GM18909 (cell line): Measurements from ENCODE around the gene TTC34.
"Not testable (repeated sequence)": the region's sequence is repeated elsewhere in the genome, so short reads cannot be mapped to it uniquely, and the experiment has no call there.

Source experiments
- ATAC-seq: cut with Tn5 transposase; IDR thresholded peaks from one replicate; pipeline ENCODE4 v1.9.1; 2021; ENCODE audit warnings: mild to moderate bottlenecking; ENCODE audit not compliant: unreplicated experiment, poor library complexity

Gene TTC34

DNA sequence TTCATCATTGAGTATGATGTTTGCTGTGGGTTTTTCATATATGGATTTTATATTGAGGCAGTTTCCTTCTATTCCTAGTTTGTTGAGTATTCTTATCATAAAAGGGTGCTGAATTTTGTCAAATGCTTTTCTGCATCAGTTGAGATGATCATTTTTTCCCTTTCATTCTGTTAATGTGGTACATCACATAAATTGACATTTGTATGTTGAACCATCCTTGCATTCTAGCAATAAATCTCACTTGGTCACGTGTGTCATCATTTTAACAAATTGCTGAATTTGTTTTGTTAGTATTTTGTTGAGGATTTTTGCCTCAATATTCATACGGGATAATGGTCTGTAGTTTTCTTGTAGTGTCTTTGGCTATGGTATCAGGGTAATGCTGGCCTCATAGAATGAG is 19.9 kb downstream of the TTC34 start:
- ATAC-seq = no peak

DNA sequence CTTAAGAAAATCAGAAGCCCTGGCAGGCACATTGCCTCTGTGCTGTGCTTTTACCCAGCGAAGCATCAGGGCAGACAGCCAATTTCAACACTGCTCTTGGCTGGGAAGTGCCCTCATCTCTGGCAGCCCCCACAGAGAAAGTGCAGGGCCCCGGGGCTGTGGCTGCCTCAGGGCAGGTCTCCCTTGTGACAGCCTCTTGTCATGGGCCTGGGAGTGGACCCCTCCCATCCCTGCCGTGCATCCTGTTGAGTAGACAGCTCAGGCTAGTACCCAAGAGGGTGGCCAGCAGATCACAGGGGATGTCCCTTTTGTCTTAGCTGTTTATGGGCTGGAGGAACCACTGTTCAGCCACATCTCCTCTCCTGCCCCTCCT is 23.3 kb downstream of the TTC34 start:
- ATAC-seq = no peak

DNA sequence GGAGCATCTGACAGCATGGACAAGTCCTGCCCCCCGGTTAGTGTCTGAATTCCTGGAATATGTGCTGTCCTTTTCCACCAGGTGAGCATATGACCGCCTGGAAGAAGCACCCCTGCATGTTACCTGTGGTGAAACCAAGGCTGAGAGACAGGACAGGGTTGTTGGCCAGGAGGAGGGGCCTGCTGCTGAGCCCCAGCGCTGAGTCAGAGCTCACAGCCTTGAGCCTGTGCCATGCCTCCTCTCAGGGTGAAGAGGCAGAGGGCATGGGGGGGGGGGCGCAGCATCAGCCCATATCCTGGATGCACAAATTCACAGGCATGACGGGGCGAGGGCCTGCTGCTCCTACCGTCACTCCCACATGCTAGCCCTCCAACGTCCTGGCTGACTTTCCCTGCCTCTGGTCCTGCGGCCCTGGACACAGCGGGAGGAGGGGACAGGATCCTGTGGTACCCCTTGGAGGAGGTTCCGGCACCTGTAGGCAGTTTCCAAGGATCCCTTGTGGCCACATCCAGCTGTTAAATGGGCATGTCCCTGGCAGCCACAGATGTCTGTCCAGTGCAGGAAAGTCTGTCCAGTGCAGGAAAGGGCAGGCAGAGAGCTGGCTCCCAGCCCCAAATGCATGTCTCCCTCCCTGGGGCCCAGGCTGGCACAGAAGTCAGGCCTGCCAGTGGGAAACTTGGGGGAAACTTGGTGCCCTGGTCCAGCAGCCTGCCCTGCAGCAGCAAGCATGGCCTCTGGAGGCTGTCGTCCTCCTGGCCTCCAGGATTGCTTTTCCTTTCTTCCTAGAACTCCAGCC is 23.9 kb downstream of the TTC34 start:
- ATAC-seq = no peak

DNA sequence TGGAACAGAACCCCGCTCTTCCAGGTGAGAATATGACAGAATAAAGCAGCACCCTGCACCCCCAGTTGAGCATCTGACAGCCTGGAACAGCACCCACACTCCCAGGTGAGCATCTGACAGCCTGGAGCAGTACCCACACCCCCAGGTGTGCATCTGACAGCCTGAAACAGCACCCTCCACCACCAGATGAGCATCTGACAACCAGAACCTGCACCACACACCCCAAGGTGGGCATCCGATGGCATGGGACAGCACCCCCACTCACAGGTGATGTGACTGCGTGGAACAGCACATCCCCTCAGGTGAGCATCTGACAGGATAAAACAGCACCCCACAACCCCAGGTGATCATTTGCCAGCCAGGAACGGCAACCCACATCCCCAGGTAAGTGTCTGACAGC is 26.2 kb downstream of the TTC34 start:
- ATAC-seq = not testable (repeated sequence)

DNA sequence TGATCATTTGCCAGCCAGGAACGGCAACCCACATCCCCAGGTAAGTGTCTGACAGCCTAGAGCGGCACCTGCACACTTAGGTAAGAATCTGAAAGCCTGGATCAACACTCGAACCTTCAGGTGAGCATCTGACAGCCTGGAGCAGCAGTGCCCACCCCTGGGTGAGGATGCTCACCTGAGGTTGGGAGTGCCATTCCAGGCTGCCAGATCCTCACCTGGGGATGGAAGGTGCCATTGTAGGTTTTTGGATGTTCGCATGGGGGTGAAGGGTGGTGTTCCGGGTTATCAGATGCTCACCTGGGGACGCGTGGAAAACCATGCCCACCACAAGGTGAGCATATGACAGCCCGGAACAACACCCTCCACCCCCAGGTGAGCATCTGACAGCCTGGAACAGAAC is 33.4 kb downstream of the TTC34 start:
- ATAC-seq = not testable (repeated sequence)

DNA sequence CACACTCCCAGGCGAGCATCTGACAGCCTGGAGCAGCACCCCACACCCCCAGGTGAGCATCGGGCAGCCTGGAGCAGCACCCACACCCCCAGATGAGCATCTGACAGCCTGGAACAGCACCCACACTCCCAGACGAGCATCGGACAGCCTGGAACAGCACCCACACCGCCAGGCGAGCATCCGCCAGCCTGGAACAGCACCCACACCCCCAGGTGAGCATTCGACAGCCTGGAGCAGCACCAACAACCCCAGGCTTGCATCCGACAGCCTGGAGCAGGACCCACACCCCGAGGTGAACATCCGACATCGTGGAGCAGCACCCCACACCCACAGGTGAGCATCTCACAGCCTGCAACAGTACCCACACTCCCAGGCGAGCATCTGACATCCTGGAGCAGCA is 42.1 kb downstream of the TTC34 start:
- ATAC-seq = not testable (repeated sequence)

DNA sequence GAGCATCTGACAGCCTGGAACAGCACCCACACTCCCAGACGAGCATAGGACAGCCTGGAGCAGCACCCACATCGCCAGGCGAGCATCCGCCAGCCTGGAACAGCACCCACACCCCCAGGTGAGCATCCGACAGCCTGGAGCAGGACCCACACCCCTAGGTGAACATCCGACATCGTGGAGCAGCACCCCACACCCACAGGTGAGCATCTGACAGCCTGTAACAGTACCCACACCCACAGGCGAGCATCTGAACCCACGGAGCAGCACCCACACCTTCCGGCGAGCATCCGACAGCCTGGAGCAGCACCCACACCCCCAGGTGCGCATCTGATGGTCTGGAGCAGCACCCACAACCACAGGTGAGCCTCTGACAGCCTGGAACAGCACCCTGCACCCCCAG is 44.0 kb downstream of the TTC34 start:
- not testable (repeated sequence) for ATAC-seq

DNA sequence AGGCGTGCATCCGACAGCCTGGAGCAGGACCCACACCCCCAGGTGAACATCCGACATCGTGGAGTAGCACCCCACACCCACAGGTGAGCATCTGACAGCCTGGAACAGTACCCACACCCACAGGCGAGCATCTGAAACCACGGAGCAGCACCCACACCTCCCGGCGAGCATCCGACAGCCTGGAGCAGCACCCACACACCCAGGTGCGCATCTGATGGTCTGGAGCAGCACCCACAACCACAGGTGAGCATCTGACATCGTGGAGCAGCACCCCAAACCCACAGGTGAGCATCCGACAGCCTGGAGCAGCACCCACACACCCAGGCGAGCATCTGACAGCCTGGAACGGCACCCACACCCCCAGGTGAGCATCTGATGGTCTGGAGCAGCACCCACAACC is 46.1 kb downstream of the TTC34 start:
- not testable (repeated sequence) for ATAC-seq

DNA sequence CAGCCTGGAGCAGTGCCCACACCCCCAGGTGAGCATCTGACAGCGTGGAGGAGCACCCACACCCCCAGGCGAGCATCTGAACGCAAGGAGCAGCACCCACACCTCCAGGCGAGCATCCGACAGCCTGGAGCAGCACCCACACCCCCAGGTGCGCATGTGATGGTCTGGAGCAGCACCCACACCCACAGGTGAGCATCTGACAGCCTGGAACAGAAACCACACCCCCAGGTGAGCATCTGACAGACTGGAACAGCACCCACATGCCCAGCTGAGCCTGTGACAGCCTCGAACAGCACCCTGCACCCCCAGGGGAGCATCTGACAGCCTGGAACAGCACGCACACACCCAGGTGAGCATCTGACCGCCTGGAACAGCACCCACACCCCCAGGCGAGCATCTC is 46.9 kb downstream of the TTC34 start:
- not testable (repeated sequence) for ATAC-seq

DNA sequence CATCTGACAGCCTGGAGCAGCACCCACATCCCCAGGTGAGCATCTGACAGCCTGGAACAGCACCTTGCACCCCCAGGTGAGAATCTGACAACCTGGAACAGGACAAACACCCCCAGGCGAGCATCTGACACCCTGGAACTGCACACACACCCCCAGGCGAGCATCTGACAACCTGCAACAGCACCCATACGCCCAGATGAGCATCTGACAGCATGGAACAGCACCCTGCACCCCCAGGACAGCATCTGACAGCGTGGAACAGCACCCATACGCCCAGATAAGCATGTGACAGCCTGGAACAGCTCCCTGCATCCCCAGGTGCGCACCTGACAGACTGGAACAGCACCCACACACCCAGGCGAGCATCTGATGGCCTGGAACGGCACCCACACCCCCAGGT is 49.0 kb downstream of the TTC34 start:
- not testable (repeated sequence) for ATAC-seq

DNA sequence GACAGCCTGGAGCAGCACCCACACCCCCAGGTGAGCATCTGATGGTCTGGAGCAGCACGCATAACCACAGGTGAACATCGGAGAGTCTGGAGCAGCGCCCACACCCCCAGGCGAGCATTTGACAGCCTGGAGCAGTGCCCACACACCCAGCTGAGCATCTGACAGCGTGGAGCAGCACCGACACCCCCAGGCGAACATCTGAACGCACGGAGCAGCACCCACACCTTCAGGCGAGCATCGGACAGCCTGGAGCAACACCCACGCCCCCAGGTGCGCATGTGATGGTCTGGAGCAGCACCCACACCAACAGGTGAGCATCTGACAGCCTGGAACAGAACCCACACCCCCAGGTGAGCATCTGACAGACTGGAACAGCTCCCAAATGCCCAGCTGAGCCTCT is 49.6 kb downstream of the TTC34 start:
- ATAC-seq = not testable (repeated sequence)

DNA sequence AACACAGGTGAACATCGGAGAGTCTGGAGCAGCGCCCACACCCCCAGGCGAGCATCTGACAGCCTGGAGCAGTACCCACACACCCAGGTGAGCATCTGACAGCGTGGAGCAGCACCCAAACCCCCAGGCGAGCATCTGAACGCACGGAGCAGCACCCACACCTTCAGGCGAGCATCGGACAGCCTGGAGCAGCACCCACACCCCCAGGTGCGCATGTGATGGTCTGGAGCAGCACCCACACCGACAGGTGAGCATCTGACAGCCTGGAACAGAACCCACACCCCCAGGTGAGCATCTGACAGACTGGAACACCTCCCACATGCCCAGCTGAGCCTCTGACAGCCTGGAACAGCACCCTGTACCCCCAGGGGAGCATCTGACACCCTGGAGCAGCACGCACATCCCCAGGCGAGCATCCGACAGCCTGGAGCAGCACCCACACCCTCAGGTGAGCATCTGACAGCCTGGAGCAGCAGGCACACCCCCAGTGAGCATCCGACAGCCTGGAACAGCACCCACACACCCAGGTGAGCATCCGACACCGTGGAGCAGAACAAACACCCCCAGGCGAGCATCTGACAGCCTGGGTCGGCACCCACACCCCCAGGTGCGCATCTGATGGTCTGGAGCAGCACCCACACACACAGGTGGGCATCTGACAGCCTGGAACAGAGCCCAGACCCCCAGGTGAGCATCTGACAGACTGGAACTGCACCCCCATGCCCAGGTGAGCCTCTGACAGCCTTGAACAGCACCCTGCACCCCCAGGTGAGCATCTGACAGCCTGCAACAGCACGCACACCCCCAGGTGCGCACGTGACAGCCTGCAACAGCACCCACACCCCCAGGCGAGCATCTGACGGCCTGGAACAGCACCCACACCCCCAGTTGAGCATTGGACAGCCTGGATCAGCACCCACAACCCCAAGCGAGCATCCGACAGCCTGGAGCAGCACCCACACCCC is 50.4 kb downstream of the TTC34 start:
- ATAC-seq = not testable (repeated sequence)

DNA sequence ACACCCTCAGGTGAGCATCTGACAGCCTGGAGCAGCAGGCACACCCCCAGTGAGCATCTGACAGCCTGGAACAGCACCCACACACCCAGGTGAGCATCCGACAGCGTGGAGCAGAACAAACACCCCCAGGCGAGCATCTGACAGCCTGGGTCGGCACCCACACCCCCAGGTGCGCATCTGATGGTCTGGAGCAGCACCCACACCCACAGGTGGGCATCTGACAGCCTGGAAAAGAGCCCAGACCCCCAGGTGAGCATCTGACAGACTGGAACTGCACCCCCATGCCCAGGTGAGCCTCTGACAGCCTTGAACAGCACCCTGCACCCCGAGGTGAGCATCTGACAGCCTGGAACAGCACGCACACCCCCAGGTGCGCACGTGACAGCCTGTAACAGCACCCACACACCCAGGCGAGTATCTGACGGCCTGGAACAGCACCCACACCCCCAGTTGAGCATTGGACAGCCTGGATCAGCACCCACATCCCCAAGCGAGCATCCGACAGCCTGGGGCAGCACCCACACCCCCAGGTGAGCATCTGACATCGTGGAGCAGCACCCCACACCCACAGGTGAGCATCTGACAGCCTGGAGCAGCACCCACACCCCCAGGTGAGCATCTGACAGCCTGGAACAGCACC is 51.3 kb downstream of the TTC34 start:
- not testable (repeated sequence) for ATAC-seq

DNA sequence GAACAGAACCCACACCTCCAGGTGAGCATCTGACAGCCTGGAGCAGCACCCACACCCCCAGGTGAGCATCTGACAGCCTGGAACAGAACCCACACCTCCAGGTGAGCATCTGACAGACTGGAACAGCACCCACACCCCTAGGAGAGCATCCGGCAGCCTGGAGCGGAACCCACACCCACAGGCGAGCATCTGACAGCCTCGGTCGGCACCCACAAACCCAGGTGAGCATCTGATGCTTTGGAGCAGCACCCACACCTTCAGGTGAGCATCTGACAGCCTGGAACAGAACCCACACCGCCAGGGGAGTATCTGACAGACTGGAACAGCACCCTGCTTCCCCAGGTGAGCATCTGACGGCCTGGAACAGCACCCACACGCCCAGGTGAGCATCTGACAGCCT is 52.9 kb downstream of the TTC34 start:
- ATAC-seq = not testable (repeated sequence)

DNA sequence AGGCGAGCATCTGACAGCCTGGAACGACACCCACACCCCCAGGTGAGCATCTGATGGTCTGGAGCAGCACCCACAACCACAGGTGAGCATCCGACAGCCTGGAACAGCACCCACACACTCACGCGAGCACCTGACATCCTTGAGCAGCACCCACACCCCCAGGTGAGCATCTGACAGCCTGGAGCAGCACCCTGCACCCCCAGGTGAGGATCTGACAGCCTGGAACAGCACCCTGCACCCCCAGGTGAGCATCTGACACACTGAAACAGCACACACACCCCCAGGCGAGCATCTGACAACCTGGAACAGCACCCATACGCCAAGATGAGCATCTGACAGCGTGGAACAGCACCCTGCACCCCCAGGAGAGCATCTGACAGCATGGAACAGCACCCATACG is 106.7 kb downstream of the TTC34 start:
- not testable (repeated sequence) for ATAC-seq

DNA sequence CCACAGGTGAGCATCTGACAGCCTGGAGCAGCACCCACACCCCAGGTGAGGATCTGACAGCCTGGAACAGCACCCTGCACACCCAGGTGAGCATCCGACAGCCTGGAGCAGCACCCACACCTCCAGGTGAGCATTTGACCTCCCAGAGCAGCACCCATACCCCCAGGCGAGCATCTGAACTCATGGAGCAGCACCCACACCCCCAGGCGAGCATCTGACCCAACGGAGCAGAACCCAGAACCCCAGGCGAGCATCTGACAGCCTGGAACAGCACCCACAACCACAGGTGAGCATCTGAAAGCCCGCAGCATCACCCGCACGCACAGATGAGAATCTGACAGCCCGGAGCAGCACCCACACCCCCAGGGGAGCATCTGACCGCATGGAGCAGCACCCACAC is 111.3 kb downstream of the TTC34 start:
- ATAC-seq = not testable (repeated sequence)

DNA sequence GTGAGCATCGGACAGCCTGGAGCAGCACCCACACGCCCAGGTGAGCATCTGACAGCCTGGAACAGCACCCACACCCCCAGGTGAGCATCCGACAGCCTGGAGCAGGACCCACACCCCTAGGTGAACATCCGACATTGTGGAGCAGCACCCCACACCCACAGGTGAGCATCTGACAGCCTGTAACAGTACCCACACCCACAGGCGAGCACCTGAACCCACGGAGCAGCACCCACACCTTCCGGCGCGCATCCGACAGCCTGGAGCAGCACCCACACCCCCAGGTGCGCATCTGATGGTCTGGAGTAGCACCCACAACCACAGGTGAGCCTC is 113.2 kb downstream of the TTC34 start:
- ATAC-seq = not testable (repeated sequence)

DNA sequence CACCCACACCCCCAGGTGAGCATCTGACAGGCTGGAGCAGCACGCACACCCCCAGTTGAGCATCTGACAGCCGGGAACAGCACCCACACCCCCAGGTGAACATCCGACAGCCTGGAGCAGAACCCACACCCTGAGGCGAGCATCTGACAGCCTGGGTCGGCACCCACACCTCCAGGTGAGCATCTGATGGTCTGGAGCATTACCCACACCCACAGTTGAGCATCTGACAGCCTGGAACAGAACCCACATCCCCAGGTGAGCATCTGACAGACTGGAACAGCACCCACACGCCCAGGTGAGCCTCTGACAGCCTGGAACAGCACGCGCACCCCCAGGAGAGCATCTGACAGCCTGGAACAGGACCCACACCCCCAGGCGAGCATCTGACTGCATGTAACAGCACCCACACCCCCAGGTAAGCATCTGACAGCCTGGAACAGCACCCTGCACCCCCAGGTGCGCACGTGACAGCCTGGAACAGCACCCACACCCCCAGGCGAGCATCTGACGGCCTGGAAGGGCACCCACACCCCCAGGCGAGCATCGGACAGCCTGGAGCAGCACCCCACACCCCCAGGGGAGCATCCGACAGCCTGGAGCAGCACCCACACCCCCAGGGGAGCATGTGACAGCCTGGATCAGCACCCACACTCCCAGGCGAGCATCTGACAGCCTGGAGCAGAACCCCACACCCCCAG is 113.7 kb downstream of the TTC34 start:
- not testable (repeated sequence) for ATAC-seq

DNA sequence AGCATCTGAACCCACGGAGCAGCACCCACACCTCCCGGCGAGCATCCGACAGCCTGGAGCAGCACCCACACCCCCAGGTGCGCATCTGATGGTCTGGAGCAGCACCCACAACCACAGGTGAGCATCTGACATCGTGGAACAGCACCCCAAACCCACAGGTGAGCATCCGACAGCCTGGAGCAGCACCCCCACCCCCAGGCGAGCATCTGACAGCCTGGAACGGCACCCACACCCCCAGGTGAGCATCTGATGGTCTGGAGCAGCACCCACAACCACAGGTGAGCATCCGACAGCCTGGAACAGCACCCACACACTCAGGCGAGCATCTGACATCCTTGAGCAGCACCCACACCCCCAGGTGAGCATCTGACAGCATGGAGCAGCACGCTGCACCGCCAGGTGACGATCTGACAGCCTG is 114.3 kb downstream of the TTC34 start:
- ATAC-seq = not testable (repeated sequence)
